HUES64 (cell line): ENCODE results near the gene APOOL. TPM values are rescaled to one million over a fixed set of nuclear protein-coding genes. Genes with fewer than 3 reads are reported as not detected.
"Not testable (repeated sequence)": the region's sequence is repeated elsewhere in the genome, so short reads cannot be mapped to it uniquely, and the experiment has no call there.

ENCODE experiments used
- H3K27ac ChIP-seq: 2 replicates; pipeline ENCODE4 v1.7.0; 2013; ENCODE audit warnings: low read depth, low read length, inconsistent platforms
- H3K27me3 ChIP-seq: 2 replicates; pipeline ENCODE4 v1.6.1; 2013; ENCODE audit warnings: mild to moderate bottlenecking, low read length; ENCODE audit not compliant: insufficient read depth
- H3K36me3 ChIP-seq: 2 replicates; pipeline ENCODE4 v1.6.1; 2013; ENCODE audit warnings: mild to moderate bottlenecking, low read length; ENCODE audit not compliant: insufficient read depth
- H3K4me1 ChIP-seq: 2 replicates; pipeline ENCODE4 v1.6.1; 2013; ENCODE audit warnings: mild to moderate bottlenecking, low read length, moderate library complexity; ENCODE audit not compliant: insufficient read depth
- H3K4me3 ChIP-seq: 2 replicates; pipeline ENCODE4 v1.5.1; 2013; ENCODE audit warnings: mild to moderate bottlenecking, low read length, moderate library complexity
- H3K9ac ChIP-seq: 2 replicates; pipeline ENCODE4 v1.6.1; 2013; ENCODE audit warnings: mild to moderate bottlenecking, low read depth, low read length
- H3K9me3 ChIP-seq: 2 replicates; pipeline ENCODE4 v1.6.1; 2013; ENCODE audit warnings: low read depth, low read length; ENCODE audit not compliant: insufficient read depth
- WGBS: fragments of 150-250, 120-280 bp; methylation state at CpG from one replicate; pipeline ENCODE4 v1.1.7; 2013; ENCODE audit warnings: missing lambda C conversion rate; 5-methylcytosine and 5-hydroxymethylcytosine counted together
- polyA plus RNA-seq, 2 experiments: library from polyadenylated mRNA; stranded (reverse); fragments of 50-300 nt; gene quantifications; one replicate each; pipeline ENCODE4 v1.2.3, GENCODE V29; 2013

The APOOL gene, protein sequence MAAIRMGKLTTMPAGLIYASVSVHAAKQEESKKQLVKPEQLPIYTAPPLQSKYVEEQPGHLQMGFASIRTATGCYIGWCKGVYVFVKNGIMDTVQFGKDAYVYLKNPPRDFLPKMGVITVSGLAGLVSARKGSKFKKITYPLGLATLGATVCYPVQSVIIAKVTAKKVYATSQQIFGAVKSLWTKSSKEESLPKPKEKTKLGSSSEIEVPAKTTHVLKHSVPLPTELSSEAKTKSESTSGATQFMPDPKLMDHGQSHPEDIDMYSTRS
- polyA plus RNA-seq (2013, experiment 1 of 2): 4.6 TPM
- 6.0 TPM for polyA plus RNA-seq (2013, experiment 2 of 2)

DNA sequence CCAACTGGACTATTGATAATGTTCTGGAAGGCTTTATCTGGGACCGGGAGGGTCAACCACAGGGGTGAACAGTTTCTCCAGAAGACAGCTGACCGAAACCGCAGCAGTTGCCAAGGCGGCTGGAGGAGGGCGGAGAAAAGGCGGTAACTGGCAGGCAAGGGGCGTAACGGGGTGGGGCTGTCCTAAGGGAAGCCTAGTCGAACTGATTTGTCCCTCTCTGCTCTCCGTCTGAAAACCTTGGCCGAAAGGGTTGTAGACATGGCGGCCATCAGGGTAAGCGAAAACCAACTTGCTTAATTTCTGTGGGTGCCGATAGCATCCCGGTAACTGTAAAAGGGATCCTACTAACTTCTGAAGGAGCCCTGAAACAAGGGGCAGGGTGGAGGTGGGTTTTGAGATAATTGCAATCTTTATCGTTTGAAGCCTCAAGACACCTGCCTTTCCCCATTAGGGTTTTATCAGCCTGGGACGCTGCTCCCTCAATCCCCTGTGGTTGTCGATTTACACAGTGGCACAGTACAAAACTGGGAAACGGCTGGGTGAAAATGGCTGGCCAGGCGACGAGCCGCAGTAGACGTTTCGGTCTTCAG is at the start of gene APOOL:
TSS of gene APOOL (plus strand) at position 223 of the 590 bp plus-strand sequence. CDS start at position 259, 36 bp downstream.
- no peaks in the 10 kb centered on the region for H3K4me1 ChIP-seq
- H3K9me3 ChIP-seq: no peaks in the 10 kb centered on the region
- H3K4me3 ChIP-seq: peak within 1 kb of the TSS; percentile 92
- WGBS: 1% methylated on average over 24 of the region's 24 CpGs
- no peaks in the 10 kb centered on the region; the same call in 1 of the 2 replicates for H3K27me3 ChIP-seq
- H3K36me3 ChIP-seq: no peaks in the 10 kb centered on the region
- peak within 1 kb of the TSS; percentile 70 for H3K27ac ChIP-seq
- peak within 1 kb of the TSS; percentile 90 for H3K9ac ChIP-seq

DNA sequence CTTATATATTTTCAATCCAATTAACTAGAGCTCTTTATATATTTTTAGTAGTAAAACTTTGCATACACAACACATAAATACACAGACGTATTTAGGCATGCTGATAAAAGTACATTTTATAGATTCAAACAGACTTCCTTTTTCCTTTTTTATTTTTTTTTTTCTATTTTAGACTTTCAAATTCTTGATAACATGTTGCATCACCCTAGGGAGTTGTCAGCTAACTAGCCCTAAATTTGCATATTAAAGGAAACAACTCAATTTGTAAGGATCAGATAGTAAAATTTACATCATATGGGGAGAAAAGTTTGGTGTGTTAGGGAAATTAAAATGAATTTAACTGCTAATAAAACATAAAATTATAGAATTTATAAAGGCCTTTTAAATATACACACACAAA is 47.4 kb upstream of the APOOL start:
- no peaks in the 10 kb centered on the region for H3K36me3 ChIP-seq
- 0 out of 2 replicates have a peak, but pooled peaks cover 10% of the 10 kb centered on the region for H3K4me1 ChIP-seq
- no peak overlapping the region for H3K9ac ChIP-seq
- H3K9me3 ChIP-seq: no peaks in the 10 kb centered on the region
- no CpG with 5 or more reads among the region's 1 CpG for WGBS
- H3K27ac ChIP-seq: peak overlapping the region; percentile 64; the same call in 1 of the 2 replicates
- H3K27me3 ChIP-seq: no peaks in the 10 kb centered on the region
- no peak overlapping the region for H3K4me3 ChIP-seq

DNA sequence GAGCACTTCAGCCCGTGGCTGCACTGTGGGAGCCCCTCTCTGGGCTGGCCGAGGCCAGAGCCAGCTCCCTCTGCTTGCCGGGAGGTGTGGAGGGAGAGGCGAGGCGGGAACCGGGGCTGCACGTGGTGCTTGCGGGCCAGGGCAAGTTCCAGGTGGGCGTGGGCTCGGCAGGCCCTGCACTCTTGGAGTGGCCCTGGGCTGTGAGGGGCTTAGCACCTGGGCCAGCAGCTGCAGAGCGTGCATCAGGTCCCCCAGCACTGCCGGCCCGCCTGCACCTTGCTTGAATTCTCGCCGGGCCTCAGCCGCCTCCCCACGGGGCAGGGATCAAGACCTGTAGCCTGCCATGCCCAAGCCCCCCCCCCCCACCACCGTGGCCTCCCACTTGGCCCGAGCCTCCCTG is 28.9 kb upstream of the APOOL start:
- Histone ChIP-seq H3K4me1 (no peaks in the 10 kb centered on the region), H3K9ac (no peak overlapping the region), H3K27me3 (no peaks in the 10 kb centered on the region), H3K9me3 (no peaks in the 10 kb centered on the region), H3K27ac (no peak overlapping the region), H3K4me3 (no peak overlapping the region), H3K36me3 (no peaks in the 10 kb centered on the region)
- WGBS: 94% methylated on average over 19 of the region's 19 CpGs

DNA sequence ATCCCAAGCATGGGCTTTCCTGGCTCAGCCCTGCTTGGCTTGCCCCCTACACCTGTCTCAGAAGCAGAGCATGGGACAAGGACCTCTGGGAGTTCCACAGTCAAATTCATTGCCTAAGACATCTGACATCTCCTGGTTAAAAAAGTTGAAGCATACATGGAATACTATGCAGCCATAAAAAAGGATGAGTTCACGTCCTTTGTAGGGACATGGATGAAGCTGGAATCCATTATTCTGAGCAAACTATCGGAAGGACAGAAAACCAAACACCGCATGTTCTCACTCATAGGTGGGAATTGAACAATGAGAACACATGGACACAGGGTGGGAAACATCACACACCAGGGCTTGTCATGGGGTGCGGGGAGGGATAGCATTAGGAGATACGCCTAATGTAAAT is 11.9 kb upstream of the APOOL start:
- H3K27ac ChIP-seq, H3K4me3 ChIP-seq, H3K27me3 ChIP-seq, H3K36me3 ChIP-seq, H3K4me1 ChIP-seq, H3K9ac ChIP-seq, H3K9me3 ChIP-seq: not testable (repeated sequence)
- 96% methylated on average over 5 of the region's 5 CpGs for WGBS

DNA sequence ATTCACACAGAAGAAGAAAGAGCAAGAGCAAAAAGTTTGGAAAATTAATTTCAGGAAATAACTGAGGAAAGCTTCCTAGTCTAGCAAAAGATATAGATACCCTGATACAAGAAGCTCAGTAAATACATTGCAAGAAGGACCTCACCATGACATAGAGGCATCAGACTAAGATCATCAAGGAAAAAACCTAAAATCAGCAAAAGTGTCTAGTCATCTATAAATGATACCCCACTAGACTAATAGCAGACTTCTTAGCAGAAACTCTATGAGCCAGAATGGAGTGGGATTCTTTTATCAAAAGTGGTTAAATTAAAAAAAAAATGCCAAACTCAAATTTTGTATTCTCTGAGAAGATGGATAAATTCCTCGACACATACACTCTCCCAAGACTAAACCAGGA is 10.5 kb upstream of the APOOL start:
- no peaks in the 10 kb centered on the region for H3K4me1 ChIP-seq
- no peak overlapping the region for H3K9ac ChIP-seq
- no peaks in the 10 kb centered on the region for H3K36me3 ChIP-seq
- H3K4me3 ChIP-seq: no peak overlapping the region
- no CpG with 5 or more reads among the region's 1 CpG for WGBS
- no peaks in the 10 kb centered on the region for H3K9me3 ChIP-seq
- H3K27me3 ChIP-seq: no peaks in the 10 kb centered on the region
- H3K27ac ChIP-seq: no peak overlapping the region

DNA sequence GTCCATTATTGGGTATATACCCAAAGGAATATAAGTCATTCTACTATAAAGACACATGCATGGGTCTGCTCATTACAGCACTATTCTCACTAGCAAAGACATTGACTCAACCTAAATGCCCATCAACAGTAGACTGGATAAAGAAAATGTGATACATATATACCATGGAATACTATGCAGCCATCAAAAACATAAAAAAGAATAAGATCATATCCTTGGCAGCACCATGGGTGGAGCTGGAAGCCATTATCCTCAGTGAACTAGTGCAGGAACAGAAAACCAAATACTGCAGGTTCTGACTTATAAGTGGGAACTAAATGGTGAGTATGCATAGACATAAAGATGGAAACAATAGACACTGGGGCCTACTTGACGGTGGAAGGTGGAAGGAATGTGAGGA is 2.3 kb upstream of the APOOL start:
- Histone ChIP-seq H3K27me3 (no peaks in the 10 kb centered on the region; the same call in 1 of the 2 replicates), H3K4me3 (no peak overlapping the region), H3K9ac (no peak overlapping the region), H3K4me1 (no peaks in the 10 kb centered on the region), H3K36me3 (no peaks in the 10 kb centered on the region), H3K27ac (no peak overlapping the region), H3K9me3 (no peaks in the 10 kb centered on the region)
- no CpG with 5 or more reads among the region's 1 CpG for WGBS

DNA sequence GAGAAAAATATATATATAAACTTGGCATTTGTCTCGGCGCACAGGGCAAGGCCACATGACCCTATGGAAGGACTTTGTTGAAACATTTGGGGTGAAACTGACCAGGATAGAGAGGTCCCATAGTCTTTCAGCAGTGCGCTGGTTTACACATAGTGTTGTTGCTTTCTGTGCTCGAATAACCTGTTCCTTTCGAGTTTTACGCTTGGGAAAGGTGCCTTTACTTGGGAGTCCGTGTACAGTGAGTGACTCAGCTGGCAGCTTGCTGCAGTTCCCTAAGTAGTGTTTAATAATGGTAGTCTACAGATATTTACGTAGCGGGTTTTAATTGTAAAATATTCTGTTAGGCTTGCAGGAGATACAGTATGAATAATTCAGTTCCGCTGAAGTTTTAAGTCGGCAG is 578 bp downstream of the APOOL start:
- Histone ChIP-seq H3K27ac (no peak overlapping the region), H3K9ac (peak overlapping the region; percentile 90)

DNA sequence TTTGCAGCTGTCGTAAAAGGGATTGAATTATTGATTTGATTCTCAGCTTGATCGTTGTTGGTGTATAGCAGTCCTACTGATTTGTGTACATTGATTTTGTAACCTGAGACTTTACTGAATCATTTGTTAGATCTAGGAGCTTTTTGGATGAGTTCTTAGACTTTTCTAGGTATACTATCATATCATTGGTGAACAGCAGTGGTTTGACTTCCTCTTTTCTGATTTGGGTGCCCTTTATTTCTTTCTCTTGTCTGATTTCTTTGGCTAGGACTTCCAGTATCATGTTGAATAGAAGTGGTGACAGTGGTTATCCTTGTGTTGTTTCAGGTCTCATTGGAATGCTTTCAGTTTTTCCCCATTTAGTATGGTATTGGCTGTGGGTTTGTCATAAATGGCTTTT is 8.4 kb downstream of the APOOL start:
- no peaks in the 10 kb centered on the region for H3K27me3 ChIP-seq
- H3K9ac ChIP-seq: no peak overlapping the region
- 0 out of 2 replicates have a peak, but pooled peaks cover 4% of the 10 kb centered on the region for H3K4me1 ChIP-seq
- no peaks in the 10 kb centered on the region for H3K9me3 ChIP-seq
- no peak overlapping the region for H3K4me3 ChIP-seq
- no peak overlapping the region for H3K27ac ChIP-seq
- 91% methylated on average over 2 of the region's 2 CpGs for WGBS
- H3K36me3 ChIP-seq: no peaks in the 10 kb centered on the region

More for the DNA sequence above, 578 bp downstream of the APOOL start:
- Histone ChIP-seq H3K4me3 (peak overlapping the region; percentile 92), H3K9me3 (no peaks in the 10 kb centered on the region), H3K4me1 (no peaks in the 10 kb centered on the region), H3K27me3 (no peaks in the 10 kb centered on the region; the same call in 1 of the 2 replicates), H3K36me3 (no peaks in the 10 kb centered on the region)
- WGBS: 13% methylated on average over 11 of the region's 11 CpGs

DNA sequence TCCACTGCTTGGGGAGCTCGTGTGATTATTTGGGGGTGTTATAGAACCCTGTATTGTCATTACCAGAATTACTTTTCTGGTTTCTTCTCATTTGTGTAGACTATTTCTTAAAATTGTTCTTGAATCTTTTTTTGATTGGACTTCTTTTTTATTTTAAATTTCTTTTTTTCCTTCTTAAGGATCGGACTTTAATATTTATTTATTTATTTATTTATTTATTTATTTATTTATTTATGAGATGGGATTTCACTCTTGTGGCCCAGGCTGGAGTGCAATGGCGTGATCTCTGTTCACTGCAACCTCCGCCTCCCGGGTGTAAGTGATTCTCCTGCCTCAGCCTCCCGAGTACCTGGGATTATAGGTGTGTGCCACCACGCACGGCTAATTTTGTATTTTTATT is 11.7 kb downstream of the APOOL start:
- not testable (repeated sequence) for H3K4me1 ChIP-seq, H3K27me3 ChIP-seq, H3K9me3 ChIP-seq, H3K27ac ChIP-seq, H3K36me3 ChIP-seq, H3K9ac ChIP-seq, H3K4me3 ChIP-seq
- WGBS: 98% methylated on average over 6 of the region's 8 CpGs

DNA sequence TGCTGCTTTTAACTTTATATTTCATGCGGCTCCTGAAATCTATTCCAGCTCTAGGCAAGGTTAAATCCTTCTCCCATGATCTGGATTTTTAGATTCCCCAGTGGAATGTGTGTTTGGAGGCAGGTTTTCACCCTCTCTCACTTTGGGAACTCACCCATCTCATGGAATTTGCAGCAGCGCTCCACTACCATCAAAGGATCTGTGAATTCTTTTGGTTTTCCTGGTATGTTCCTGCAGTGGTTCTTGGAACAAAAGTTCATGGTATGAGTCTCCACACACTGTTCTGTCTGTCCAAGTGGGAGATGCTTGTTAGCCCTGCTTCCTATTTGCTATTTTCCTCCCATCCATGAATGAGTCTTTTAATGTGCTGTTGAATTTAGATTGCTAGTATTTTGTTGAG is 14.0 kb downstream of the APOOL start:
- H3K27me3 ChIP-seq: no peaks in the 10 kb centered on the region
- WGBS: 100% methylated on average over 1 of the region's 2 CpGs
- 0 out of 2 replicates have a peak, but pooled peaks cover 4% of the 10 kb centered on the region for H3K4me1 ChIP-seq
- no peak overlapping the region for H3K27ac ChIP-seq
- no peaks in the 10 kb centered on the region for H3K9me3 ChIP-seq
- no peak overlapping the region for H3K9ac ChIP-seq
- no peaks in the 10 kb centered on the region for H3K36me3 ChIP-seq
- H3K4me3 ChIP-seq: no peak overlapping the region

DNA sequence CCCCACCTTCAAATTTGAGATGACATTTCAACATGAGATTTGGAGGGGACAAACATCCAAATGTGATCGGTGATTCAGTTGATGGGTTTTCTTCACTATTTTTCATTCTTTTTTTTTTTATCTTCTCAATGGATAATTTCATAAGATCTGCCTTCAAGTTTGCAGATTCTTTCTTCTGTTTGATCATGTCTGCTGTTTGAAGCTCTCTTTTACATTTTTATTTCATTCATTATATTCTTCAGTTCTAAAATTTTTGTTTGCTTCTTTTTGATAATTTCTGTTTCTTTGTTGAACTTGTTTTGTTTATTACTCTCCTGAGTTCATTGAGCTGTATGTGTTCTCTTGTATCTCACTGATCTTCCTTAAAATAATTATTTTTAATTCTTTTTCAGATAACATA is 14.8 kb downstream of the APOOL start:
- Histone ChIP-seq H3K27ac (no peak overlapping the region), H3K36me3 (no peaks in the 10 kb centered on the region), H3K9me3 (no peaks in the 10 kb centered on the region), H3K4me1 (0 out of 2 replicates have a peak, but pooled peaks cover 4% of the 10 kb centered on the region), H3K9ac (no peak overlapping the region), H3K4me3 (no peak overlapping the region), H3K27me3 (no peaks in the 10 kb centered on the region)
- 100% methylated on average over 1 of the region's 1 CpG for WGBS
